GM19397 (cell line): Measurements from ENCODE around the gene ALX1.

Experiments
- ATAC-seq: cut with Tn5 transposase; IDR thresholded peaks from one replicate; pipeline ENCODE4 v1.9.1; 2021; ENCODE audit warnings: mild to moderate bottlenecking, moderate library complexity; ENCODE audit not compliant: unreplicated experiment

Gene ALX1

GRCh38 chr12:85280165-85280983, at the start of gene ALX1:
Gene ALX1 (plus strand): TSS chr12:85280220. CDS start chr12:85280262, 42 bp downstream.
- peak; percentile 52 for ATAC-seq

GRCh38 chr12:85237327-85237726, 42.7 kb upstream of the ALX1 start:
- ATAC-seq, result no peak

- ATAC-seq, result no peak
These were observed 35.5 kb upstream of the ALX1 start for GRCh38 chr12:85244561-85244960.

DNA sequence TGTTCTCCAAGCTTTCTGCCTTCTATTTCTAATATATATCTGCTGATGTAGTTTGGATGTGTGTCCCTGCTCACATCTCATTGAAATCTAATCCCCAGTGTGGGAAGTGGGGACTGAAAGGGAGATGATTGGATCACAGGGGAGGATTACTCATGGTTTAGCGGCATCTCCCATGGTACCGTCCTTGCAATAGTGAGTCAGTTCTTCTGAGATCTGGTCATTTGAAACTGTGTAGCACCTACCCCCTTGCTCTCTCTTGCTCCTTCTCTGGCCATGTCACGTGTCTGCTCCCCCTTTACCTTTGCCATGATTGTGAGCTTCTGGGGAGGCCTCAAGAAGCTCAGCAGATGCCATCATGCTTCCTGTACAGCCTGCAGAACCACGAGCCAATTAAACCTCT, 26.2 kb upstream of the ALX1 start:
- no peak for ATAC-seq

DNA sequence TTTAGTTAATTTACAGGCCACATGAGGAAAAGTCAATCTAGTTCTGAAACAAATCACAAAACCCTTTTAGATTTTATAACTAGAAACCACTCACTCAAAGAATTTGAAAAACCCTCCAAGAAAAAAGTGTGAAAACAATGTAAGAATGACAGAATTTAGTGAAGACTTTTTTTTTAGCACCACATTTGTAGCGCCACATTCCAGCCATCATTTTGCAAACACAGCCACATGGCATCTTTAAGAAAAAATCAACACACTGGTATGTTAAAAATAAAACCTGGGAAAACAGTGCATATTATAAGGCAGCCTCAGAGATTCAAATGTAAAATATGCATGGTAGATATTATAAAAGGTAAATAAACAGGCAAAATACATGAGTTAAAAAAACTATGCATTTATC, 22.3 kb upstream of the ALX1 start:
- ATAC-seq, result no peak

DNA sequence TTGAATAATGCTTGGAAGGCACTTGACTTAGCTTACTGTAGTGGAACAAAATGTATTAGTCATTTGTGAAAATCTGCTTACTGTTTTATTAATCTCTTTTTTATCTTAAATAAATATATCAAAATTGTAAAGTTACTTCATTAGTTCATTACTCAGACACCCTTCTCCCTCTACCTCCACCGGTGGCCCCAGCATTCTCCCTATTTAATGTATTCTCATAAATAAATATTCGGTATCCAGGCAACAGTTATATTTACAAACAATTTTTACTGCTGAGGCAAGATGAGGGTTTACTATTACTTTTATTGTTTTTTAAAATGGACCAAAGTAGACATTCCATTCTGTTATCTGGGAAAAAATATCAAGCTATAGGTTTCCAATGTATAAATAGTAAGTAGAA, 19.6 kb upstream of the ALX1 start:
- no peak for ATAC-seq

GRCh38 chr12:85260896-85261295, 19.1 kb upstream of the ALX1 start:
- no peak for ATAC-seq

DNA sequence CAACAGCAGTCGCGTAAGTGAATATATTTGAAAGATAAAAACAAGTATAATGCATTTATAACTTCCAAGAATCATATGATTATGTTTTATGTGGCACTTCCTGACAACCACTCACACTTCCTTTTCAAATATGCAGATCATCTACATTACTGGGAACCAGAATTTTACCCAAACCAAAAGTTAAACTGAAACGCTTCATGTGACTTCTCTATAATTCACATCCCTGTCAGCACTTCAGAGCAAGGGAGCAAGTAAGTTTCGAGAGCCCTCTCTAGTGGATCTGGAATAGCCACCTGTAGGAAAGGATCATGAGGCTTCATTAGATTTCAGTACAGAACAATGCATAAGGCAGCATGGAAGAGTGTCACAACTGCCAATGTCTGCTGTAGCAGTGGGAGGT, 13.7 kb upstream of the ALX1 start:
- ATAC-seq, result no peak

- no peak for ATAC-seq
These were observed 6.4 kb upstream of the ALX1 start for GRCh38 chr12:85273381-85274314.

DNA sequence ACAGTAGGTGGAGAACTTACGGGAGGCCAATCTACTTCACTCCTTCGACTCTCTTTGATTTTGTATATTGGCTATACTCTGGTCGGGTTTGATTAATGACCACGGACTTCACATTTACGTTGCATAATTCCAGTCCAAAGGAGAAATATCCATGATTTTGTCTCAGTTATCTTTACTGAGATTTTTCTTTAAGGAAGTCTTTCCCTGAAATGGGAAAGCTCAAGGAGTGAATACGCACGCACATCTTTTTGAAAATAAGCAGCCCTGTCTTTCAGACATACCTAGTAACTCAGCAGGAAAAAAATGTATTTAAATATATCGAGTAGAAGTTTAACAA, 5.7 kb upstream of the ALX1 start:
- ATAC-seq, result no peak

GRCh38 chr12:85275374-85275773, 4.6 kb upstream of the ALX1 start:
- ATAC-seq, result no peak

GRCh38 chr12:85277191-85277590, 2.8 kb upstream of the ALX1 start:
- ATAC-seq, result no peak

DNA sequence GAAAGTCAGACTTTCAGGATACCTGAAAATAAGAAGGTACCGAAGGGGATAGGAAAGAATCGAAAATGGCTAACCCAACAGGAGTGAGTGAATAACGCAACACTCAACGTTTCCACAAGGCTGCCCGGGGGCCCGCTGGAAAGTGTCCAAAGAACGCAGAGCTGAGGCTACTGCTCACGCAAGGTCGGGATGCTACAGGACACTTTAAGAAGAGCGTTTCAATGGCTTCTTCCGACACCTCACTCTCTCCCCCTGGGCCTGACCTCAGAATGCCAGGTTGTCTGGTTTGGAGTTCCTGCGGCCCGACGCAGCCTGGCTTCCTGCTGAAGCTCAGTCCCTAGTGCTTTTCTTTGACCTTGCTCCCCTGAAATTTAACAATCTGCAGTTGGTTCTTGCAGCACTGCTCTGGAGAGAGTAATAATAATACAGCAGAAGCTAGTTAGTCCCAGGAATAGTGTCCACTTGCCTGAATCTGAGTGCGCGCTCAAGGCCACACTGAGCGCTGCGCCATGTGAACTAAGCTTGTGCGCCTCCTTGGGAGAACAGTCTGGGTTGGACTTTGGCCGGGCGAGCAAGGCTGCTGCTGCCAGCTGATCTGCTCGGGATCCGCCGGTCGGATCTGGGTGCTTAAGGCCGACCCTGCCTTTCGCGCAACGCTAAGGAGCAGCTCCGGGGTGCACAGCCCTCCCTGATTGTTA, 2.0 kb upstream of the ALX1 start:
- ATAC-seq, result no peak

- no peak for ATAC-seq
These were observed 1.2 kb upstream of the ALX1 start for GRCh38 chr12:85278598-85279448.

DNA sequence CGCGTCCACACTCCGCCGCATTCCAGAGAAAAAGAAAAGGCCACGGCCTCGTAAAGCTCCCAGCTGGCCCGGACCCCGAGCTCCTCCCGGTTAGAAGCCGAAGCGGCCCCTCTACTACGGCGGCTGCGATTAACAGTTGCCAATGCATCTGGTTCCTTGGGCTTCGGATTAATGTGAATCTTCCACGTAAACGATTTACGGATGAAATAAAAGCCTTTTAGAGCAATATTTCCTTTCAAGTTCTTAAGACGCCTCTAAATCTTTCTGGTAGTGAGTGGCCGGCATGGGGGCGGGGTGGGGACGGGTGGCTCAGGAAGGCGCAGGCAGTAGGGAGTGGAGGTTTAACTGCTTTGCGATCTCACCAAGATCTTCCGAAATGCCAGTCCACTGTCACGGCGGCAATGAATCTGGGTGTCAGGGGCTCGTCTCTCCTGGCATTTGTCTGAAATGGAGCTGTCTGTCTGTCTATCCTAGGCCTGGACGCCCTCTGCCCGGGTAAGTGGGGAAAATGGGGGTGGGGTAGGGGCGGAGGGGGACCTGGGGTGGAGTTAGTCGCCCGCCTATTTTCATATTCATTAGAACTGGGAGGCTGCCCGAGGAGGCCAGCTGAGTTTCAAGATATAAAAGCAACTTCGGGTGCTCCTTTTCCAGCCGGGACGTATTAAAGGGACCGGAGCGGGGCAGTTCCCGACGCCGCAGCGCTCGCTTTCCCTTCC, 413 bp upstream of the ALX1 start:
- no peak for ATAC-seq

GRCh38 chr12:85280984-85281630, 1.1 kb downstream of the ALX1 start:
- ATAC-seq, result no peak

DNA sequence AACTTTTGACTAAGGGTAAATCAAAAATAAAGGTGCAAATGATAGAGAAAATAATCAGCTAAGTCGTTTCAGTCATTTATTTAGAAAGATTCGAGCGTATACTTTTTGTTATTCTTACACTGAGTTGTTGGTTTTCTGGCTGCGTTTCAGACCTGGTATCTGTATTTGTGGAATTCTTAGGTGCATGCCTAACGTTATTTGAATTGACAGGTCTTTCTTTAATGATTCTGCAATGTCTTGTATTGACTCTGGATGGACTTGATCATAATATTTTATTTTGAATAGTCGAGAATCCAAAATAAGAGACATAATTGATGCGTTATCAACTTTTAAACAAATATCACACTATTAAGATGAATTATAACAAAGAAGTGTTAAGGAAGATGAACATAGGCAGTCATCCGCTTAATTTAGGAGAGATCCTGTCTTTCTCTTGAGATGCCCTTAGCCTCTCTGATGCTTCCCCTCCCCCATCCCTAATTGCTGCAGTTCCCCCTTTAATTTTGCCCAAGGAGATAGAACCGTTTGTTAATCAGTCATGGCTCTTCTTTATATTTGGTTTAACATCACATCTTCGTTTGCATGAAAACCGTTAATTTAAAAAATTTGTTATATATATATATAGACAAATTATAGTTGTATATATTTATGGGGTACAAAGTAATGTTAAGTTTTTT, 1.8 kb downstream of the ALX1 start:
- ATAC-seq, result no peak

GRCh38 chr12:85283560-85283959, 3.5 kb downstream of the ALX1 start:
- ATAC-seq, result no peak

DNA sequence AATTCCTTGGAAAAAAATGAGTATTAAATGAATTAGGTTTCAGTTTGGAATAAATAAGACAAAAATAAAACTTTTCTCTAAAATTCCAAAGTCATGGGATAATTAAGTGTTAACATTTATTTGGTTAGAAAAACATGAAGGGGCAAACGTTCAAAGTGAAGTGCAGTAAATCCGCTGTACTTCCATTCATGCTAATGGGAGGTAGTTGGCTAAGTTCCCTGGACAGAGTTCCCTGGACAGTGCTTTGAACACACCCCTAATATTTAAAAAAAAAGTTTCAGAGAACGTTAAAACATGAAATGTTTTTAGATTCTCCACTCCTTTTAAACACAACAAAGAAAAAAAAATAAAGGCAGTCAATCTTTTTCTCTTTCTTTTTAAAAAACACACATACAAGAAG, 16.3 kb downstream of the ALX1 start:
- ATAC-seq, result no peak
